GM23338 (cell line): ENCODE data around the gene SWT1. TPM values are rescaled to one million over a fixed set of nuclear protein-coding genes. Genes with fewer than 3 reads are reported as not detected.

Experiments
- ATAC-seq: fragments of 200-7000 bp; cut with Tn5 transposase; 3 replicates; pipeline ENCODE4 v1.9.1; 2020
- DNase-seq: peaks from one replicate; pipeline ENCODE4 v3.0.0-alpha.2; 2015; ENCODE audit warnings: low spot score
- H2AFZ ChIP-seq: fragments of 200-600 bp; sonication (generic); 2 replicates; pipeline ENCODE4 v1.8.0; 2016; ENCODE audit warnings: antibody characterized with exemption, mild to moderate bottlenecking, moderate library complexity
- H3F3A ChIP-seq: fragments of 200-600 bp; sonication (generic); replicated peaks from 2 replicates; pipeline ENCODE4 v1.8.0; 2017; ENCODE audit warnings: antibody characterized with exemption, mixed run types, low read depth
- H3K27ac ChIP-seq: fragments of 200-600 bp; sonication (generic); 2 replicates; pipeline ENCODE4 v1.6.1; 2016; ENCODE audit warnings: low read depth
- H3K27me3 ChIP-seq: fragments of 200-600 bp; sonication (generic); 2 replicates; pipeline ENCODE4 v1.8.0; 2016; ENCODE audit warnings: mild to moderate bottlenecking, mixed run types, moderate library complexity; ENCODE audit not compliant: insufficient read depth
- H3K36me3 ChIP-seq: fragments of 200-600 bp; sonication (generic); 2 replicates; pipeline ENCODE4 v1.8.0; 2016; ENCODE audit warnings: mild to moderate bottlenecking; ENCODE audit not compliant: insufficient read depth
- H3K4me1 ChIP-seq: fragments of 200-600 bp; sonication (generic); 2 replicates; pipeline ENCODE4 v1.8.0; 2016; ENCODE audit warnings: mild to moderate bottlenecking, moderate library complexity; ENCODE audit not compliant: insufficient read depth
- H3K4me2 ChIP-seq: fragments of 200-600 bp; sonication (generic); 2 replicates; pipeline ENCODE4 v1.7.1; 2017; ENCODE audit warnings: mixed run types
- H3K4me3 ChIP-seq: fragments of 200-600 bp; sonication (generic); 2 replicates; pipeline ENCODE4 v1.6.1; 2016; ENCODE audit warnings: mixed run types
- H3K79me2 ChIP-seq: fragments of 200-600 bp; sonication (generic); replicated peaks from 2 replicates; pipeline ENCODE4 v1.8.0; 2017; ENCODE audit warnings: mild to moderate bottlenecking; ENCODE audit not compliant: insufficient read depth
- H3K9me2 ChIP-seq: fragments of 200-600 bp; sonication (generic); 2 replicates; pipeline ENCODE4 v1.8.0; 2017; ENCODE audit not compliant: insufficient read depth
- H4K20me1 ChIP-seq: fragments of 200-600 bp; sonication (generic); replicated peaks from 2 replicates; pipeline ENCODE4 v1.8.0; 2017; ENCODE audit warnings: mild to moderate bottlenecking; ENCODE audit not compliant: insufficient read depth
- H3K27ac Mint-ChIP-seq: 2 replicates; pipeline ENCODE4 v1.8.0; 2020; ENCODE audit warnings: inconsistent platforms, mild to moderate bottlenecking, moderate library complexity, mixed read lengths
- H3K27me3 Mint-ChIP-seq: 3 replicates; pipeline ENCODE4 v1.8.0; 2022; ENCODE audit warnings: low read depth, mild to moderate bottlenecking, moderate library complexity, mixed read lengths, inconsistent platforms; ENCODE audit not compliant: insufficient read depth, poor library complexity
- H3K36me3 Mint-ChIP-seq: 3 replicates; pipeline ENCODE4 v1.8.0; 2021; ENCODE audit warnings: low read depth, mild to moderate bottlenecking, inconsistent platforms, moderate library complexity, mixed read lengths
- H3K4me1 Mint-ChIP-seq: 3 replicates; pipeline ENCODE4 v1.8.0; 2020; ENCODE audit warnings: mild to moderate bottlenecking, inconsistent platforms, mixed read lengths
- H3K4me3 Mint-ChIP-seq: 3 replicates; pipeline ENCODE4 v1.8.0; 2021; ENCODE audit warnings: moderate library complexity, mild to moderate bottlenecking, inconsistent platforms, mixed read lengths
- H3K9me3 Mint-ChIP-seq: 3 replicates; pipeline ENCODE4 v1.8.0; 2020; ENCODE audit warnings: moderate library complexity, mild to moderate bottlenecking, inconsistent platforms, mixed read lengths
- CREB1 ChIP-seq: fragments of 250-450 bp; sonication (Bioruptor Pico); IDR thresholded peaks from 2 replicates; pipeline ENCODE4 v1.5.0; 2020; ENCODE audit warnings: low read depth, mild to moderate bottlenecking, moderate library complexity
- CTCF ChIP-seq, 2 experiments: fragments of 200-600 bp in 1 of 2; sonication (generic) in 1 of 2; conservative IDR thresholded peaks; 2 replicates each; pipeline versions ENCODE4 v1.5.1 to v1.6.1; 2016 to 2017; ENCODE audit warnings: antibody characterized with exemption in 2 of 2, low read depth in 2 of 2, mild to moderate bottlenecking in 2 of 2, moderate library complexity in 1 of 2
- ETS1 ChIP-seq: IDR thresholded peaks from 2 replicates; pipeline ENCODE4 v1.6.1; 2016; ENCODE audit warnings: antibody characterized with exemption
- EZH2 ChIP-seq: fragments of 200-600 bp; sonication (generic); IDR thresholded peaks from one replicate; pipeline ENCODE4 v1.8.0; 2017; ENCODE audit warnings: antibody characterized with exemption, mild to moderate bottlenecking, low read depth; ENCODE audit not compliant: unreplicated experiment
- EZH2phosphoT487 ChIP-seq: fragments of 200-600 bp; sonication (generic); IDR thresholded peaks from one replicate; pipeline ENCODE4 v1.8.1; 2018; ENCODE audit warnings: antibody characterized with exemption; ENCODE audit not compliant: unreplicated experiment
- JUNB ChIP-seq: IDR thresholded peaks from one replicate; pipeline ENCODE4 v1.6.1; 2016; ENCODE audit warnings: antibody characterized with exemption; ENCODE audit not compliant: unreplicated experiment
- NANOG ChIP-seq: IDR thresholded peaks from 2 replicates; pipeline ENCODE4 v1.6.1; 2016; ENCODE audit warnings: antibody characterized with exemption, borderline replicate concordance
- POLR2AphosphoS5 ChIP-seq: IDR thresholded peaks from 2 replicates; pipeline ENCODE4 v1.6.1; 2016; ENCODE audit warnings: antibody characterized with exemption, low read depth
- REST ChIP-seq: IDR thresholded peaks from one replicate; pipeline ENCODE4 v1.6.1; 2018; ENCODE audit warnings: antibody characterized with exemption; ENCODE audit not compliant: unreplicated experiment
- STAT1 ChIP-seq: IDR thresholded peaks from one replicate; pipeline ENCODE4 v1.6.1; 2016; ENCODE audit warnings: antibody characterized with exemption; ENCODE audit not compliant: unreplicated experiment
- ZNF114 ChIP-seq: fragments of 250-450 bp; sonication (Bioruptor Pico); IDR thresholded peaks from 2 replicates; pipeline ENCODE4 v1.5.0; 2020; ENCODE audit warnings: mild to moderate bottlenecking, moderate library complexity
- polyA plus RNA-seq: library from polyadenylated mRNA; unstranded; fragments of >200 nt; fragmentation: Nextera tagmentation; extraction: Ambion mirVana; gene quantifications from 2 replicates; pipeline ENCODE4 v1.2.1, GENCODE V29; 2016
- total RNA-seq: library from RNA; depleted of rRNA; stranded (reverse); fragments of >200 nt; shearing (Covaris generic); gene quantifications from 2 replicates; pipeline ENCODE4 v1.2.3, GENCODE V29; 2014
- TF ChIP-seq, protein P1 (sequence below): fragments of 250-450 bp; sonication (Bioruptor Pico); IDR thresholded peaks from 2 replicates; pipeline ENCODE4 v1.5.0; 2020; ENCODE audit warnings: mild to moderate bottlenecking, moderate library complexity

SWT1 gene
- total and polyA plus RNA-seq, 2 experiments from 2014 or later, result 3.6 to 5.7 TPM

- TF ChIP-seq ETS1 (no peak), STAT1 (no peak), EZH2phosphoT487 (no peak)
These were observed 46.8 kb upstream of the SWT1 start (continued) for GRCh38 chr1:185110145-185110544.

GRCh38 chr1:185111873-185112272 is 45.1 kb upstream of the SWT1 start:
- Mint-ChIP-seq H3K36me3 (peaks cover 10% of the 10 kb centered on the region; the same call in 2 of the 3 replicates), H3K27ac (no peak overlapping the region), H3K4me1 (no peaks in the 10 kb centered on the region), H3K4me3 (no peak overlapping the region), H3K27me3 (peaks cover 4% of the 10 kb centered on the region), H3K9me3 (peaks cover 22% of the 10 kb centered on the region)
- no peaks in the 10 kb centered on the region for H4K20me1 ChIP-seq
- no peak overlapping the region for H2AFZ ChIP-seq
- no peaks in the 10 kb centered on the region for H3K27me3 ChIP-seq
- no peak overlapping the region for H3K4me3 ChIP-seq
- H3K36me3 ChIP-seq, result no peaks in the 10 kb centered on the region
- H3K79me2 ChIP-seq, result no peaks in the 10 kb centered on the region
- H3K9me2 ChIP-seq, result no peaks in the 10 kb centered on the region
- no peak for ATAC-seq
- H3K4me2 ChIP-seq, result no peak overlapping the region
- H3K4me1 ChIP-seq, result no peaks in the 10 kb centered on the region
- DNase-seq, result no peak
- H3F3A ChIP-seq, result no peaks in the 10 kb centered on the region
- H3K27ac ChIP-seq, result no peak overlapping the region
- TF ChIP-seq NANOG (no peak), CREB1 (CRISPR knock-in tag) (no peak), EZH2 (no peak), JUNB (no peak), ETS1 (no peak), REST (no peak), ZNF114 (no peak), STAT1 (no peak), EZH2phosphoT487 (no peak), CTCF (conservative IDR thresholded peaks at IDR 0.05; ENCODE audit: low read depth in 2 of 2) (no peak), POLR2AphosphoS5 (no peak)
- TF ChIP-seq, protein P1, sequence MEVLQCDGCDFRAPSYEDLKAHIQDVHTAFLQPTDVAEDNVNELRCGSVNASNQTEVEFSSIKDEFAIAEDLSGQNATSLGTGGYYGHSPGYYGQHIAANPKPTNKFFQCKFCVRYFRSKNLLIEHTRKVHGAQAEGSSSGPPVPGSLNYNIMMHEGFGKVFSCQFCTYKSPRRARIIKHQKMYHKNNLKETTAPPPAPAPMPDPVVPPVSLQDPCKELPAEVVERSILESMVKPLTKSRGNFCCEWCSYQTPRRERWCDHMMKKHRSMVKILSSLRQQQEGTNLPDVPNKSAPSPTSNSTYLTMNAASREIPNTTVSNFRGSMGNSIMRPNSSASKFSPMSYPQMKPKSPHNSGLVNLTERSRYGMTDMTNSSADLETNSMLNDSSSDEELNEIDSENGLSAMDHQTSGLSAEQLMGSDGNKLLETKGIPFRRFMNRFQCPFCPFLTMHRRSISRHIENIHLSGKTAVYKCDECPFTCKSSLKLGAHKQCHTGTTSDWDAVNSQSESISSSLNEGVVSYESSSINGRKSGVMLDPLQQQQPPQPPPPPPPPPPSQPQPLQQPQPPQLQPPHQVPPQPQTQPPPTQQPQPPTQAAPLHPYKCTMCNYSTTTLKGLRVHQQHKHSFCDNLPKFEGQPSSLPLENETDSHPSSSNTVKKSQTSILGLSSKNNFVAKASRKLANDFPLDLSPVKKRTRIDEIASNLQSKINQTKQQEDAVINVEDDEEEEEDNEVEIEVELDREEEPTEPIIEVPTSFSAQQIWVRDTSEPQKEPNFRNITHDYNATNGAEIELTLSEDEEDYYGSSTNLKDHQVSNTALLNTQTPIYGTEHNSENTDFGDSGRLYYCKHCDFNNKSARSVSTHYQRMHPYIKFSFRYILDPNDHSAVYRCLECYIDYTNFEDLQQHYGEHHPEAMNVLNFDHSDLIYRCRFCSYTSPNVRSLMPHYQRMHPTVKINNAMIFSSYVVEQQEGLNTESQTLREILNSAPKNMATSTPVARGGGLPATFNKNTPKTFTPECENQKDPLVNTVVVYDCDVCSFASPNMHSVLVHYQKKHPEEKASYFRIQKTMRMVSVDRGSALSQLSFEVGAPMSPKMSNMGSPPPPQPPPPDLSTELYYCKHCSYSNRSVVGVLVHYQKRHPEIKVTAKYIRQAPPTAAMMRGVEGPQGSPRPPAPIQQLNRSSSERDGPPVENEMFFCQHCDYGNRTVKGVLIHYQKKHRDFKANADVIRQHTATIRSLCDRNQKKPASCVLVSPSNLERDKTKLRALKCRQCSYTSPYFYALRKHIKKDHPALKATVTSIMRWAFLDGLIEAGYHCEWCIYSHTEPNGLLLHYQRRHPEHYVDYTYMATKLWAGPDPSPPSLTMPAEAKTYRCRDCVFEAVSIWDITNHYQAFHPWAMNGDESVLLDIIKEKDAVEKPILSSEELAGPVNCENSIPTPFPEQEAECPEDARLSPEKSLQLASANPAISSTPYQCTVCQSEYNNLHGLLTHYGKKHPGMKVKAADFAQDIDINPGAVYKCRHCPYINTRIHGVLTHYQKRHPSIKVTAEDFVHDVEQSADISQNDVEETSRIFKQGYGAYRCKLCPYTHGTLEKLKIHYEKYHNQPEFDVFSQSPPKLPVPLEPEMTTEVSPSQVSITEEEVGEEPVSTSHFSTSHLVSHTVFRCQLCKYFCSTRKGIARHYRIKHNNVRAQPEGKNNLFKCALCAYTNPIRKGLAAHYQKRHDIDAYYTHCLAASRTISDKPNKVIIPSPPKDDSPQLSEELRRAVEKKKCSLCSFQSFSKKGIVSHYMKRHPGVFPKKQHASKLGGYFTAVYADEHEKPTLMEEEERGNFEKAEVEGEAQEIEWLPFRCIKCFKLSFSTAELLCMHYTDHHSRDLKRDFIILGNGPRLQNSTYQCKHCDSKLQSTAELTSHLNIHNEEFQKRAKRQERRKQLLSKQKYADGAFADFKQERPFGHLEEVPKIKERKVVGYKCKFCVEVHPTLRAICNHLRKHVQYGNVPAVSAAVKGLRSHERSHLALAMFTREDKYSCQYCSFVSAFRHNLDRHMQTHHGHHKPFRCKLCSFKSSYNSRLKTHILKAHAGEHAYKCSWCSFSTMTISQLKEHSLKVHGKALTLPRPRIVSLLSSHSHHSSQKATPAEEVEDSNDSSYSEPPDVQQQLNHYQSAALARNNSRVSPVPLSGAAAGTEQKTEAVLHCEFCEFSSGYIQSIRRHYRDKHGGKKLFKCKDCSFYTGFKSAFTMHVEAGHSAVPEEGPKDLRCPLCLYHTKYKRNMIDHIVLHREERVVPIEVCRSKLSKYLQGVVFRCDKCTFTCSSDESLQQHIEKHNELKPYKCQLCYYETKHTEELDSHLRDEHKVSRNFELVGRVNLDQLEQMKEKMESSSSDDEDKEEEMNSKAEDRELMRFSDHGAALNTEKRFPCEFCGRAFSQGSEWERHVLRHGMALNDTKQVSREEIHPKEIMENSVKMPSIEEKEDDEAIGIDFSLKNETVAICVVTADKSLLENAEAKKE (CRISPR knock-in tag), result no peak
